Retinal pigment epithelial cell (primary cell): Measurements from ENCODE around the gene RELB.

Source experiments
- DNase-seq: peaks from one replicate; pipeline ENCODE4 v3.0.0-alpha.2; 2010; ENCODE audit warnings: low read depth
- H3K4me3 ChIP-seq: 2 replicates; pipeline ENCODE4 v1.5.1; 2011; ENCODE audit warnings: mild to moderate bottlenecking, low read length, control low read depth, moderate library complexity
- CTCF ChIP-seq: conservative IDR thresholded peaks from 2 replicates; pipeline ENCODE4 v1.5.1; 2011; ENCODE audit warnings: low read depth, low read length, control low read depth, inconsistent platforms

RELB gene

GRCh38 chr19:45049073-45049736 is 47.9 kb downstream of the RELB start:
- H3K4me3 ChIP-seq = no peak overlapping the region
- DNase-seq = no peak
- TF ChIP-seq CTCF = no peak

GRCh38 chr19:45050036-45050435 is 48.8 kb downstream of the RELB start:
- no peak for TF ChIP-seq CTCF
- no peak for DNase-seq
- no peak overlapping the region for H3K4me3 ChIP-seq

GRCh38 chr19:45051929-45052579 is 50.8 kb downstream of the RELB start:
- no peak for TF ChIP-seq CTCF
- no peak overlapping the region for H3K4me3 ChIP-seq
- DNase-seq = no peak

- H3K4me3 ChIP-seq = no peak overlapping the region
- TF ChIP-seq CTCF = no peak
- DNase-seq = no peak
Measured at GRCh38 chr19:45056831-45057230, 55.6 kb downstream of the RELB start.

- no peak for TF ChIP-seq CTCF
- no peak for DNase-seq
- no peak overlapping the region for H3K4me3 ChIP-seq
Measured at GRCh38 chr19:45057444-45057843, 56.2 kb downstream of the RELB start.

GRCh38 chr19:45058622-45059159 is 57.4 kb downstream of the RELB start:
- TF ChIP-seq CTCF = no peak
- no peak for DNase-seq
- H3K4me3 ChIP-seq = no peak overlapping the region
